Bronchial epithelial cell (primary cell): ENCODE measurements around the gene FNDC10. TPM values are rescaled to one million over a fixed set of nuclear protein-coding genes. Genes with fewer than 3 reads are reported as not detected.

Source experiments
- DNase-seq: peaks from one replicate; pipeline ENCODE4 v3.0.0-alpha.2; 2010; ENCODE audit warnings: low read depth
- FAIRE-seq: peaks from 2 replicates; lab custom pipeline; 2011; peaks lifted over from hg19 to GRCh38; lab: Jason Lieb, UNC
- H3K27me3 ChIP-seq: 2 replicates; pipeline ENCODE4 v1.5.1; 2011; ENCODE audit warnings: low read length; ENCODE audit not compliant: control insufficient read depth, insufficient read depth
- H3K36me3 ChIP-seq: 2 replicates; pipeline ENCODE4 v1.5.1; 2011; ENCODE audit warnings: low read length; ENCODE audit not compliant: control insufficient read depth, insufficient read depth
- H3K4me3 ChIP-seq: 2 replicates; pipeline ENCODE4 v1.5.1; 2011; ENCODE audit warnings: mild to moderate bottlenecking, low read depth, low read length, control low read depth
- CTCF ChIP-seq: IDR thresholded peaks from 2 replicates; pipeline ENCODE4 v1.5.1; 2011; ENCODE audit warnings: mild to moderate bottlenecking, moderate library complexity, low read length, control low read depth, inconsistent platforms; ENCODE audit not compliant: insufficient read depth, severe bottlenecking
- total RNA-seq: library from RNA; depleted of rRNA; stranded (reverse); fragments of >200 nt; gene quantifications from 2 replicates; pipeline ENCODE4 v1.2.1, GENCODE V29; 2014

FNDC10 gene
- total RNA-seq, 1 donor from 2014 or later, result 0.26 TPM

GRCh38 chr1:1614954-1615255 is 15.0 kb upstream of the FNDC10 start:
- peaks cover 3% of the 10 kb centered on the region for H3K36me3 ChIP-seq
- FAIRE-seq, result no peak

GRCh38 chr1:1614204-1614953 is 14.4 kb upstream of the FNDC10 start:
- TF ChIP-seq CTCF, result no peak
- Histone ChIP-seq H3K36me3 (peaks cover 3% of the 10 kb centered on the region), H3K4me3 (peak overlapping the region; percentile 99), H3K27me3 (no peaks in the 10 kb centered on the region)
- no peak for FAIRE-seq
- peak; percentile 87 for DNase-seq

More at GRCh38 chr1:1614954-1615255, 15.0 kb upstream of the FNDC10 start:
- Histone ChIP-seq H3K27me3 (no peaks in the 10 kb centered on the region), H3K4me3 (peak overlapping the region; percentile 99)
- no peak for TF ChIP-seq CTCF
- no peak for DNase-seq

GRCh38 chr1:1613509-1614082 is 13.7 kb upstream of the FNDC10 start:
- Histone ChIP-seq H3K27me3 (no peaks in the 10 kb centered on the region), H3K36me3 (peaks cover 3% of the 10 kb centered on the region), H3K4me3 (peak overlapping the region; percentile 99)
- TF ChIP-seq CTCF, result no peak
- DNase-seq (no peak), FAIRE-seq (no peak)

GRCh38 chr1:1612104-1612400 is 12.1 kb upstream of the FNDC10 start:
- TF ChIP-seq CTCF, result no peak
- Histone ChIP-seq H3K4me3 (no peak overlapping the region), H3K27me3 (no peaks in the 10 kb centered on the region), H3K36me3 (no peaks in the 10 kb centered on the region)
- FAIRE-seq, result no peak
- DNase-seq, result no peak

GRCh38 chr1:1610796-1611195 is 10.9 kb upstream of the FNDC10 start:
- no peaks in the 10 kb centered on the region for H3K36me3 ChIP-seq
- no peak for DNase-seq
- no peaks in the 10 kb centered on the region for H3K27me3 ChIP-seq
- H3K4me3 ChIP-seq, result no peak overlapping the region
- TF ChIP-seq CTCF, result no peak
- no peak for FAIRE-seq
